ENCODE measurements around the gene CDH4.
"Not testable (repeated sequence)": the region's sequence is repeated elsewhere in the genome, so short reads cannot be mapped to it uniquely, and the experiment has no call there.

Gene CDH4

GRCh38 chr20:61253640-61254511 lies 1.8 kb downstream of the CDH4 start:
- DNase-seq (ENCODE audit: low read depth in 2 of 2) = no peak

GRCh38 chr20:61254881-61255626 lies 3.0 kb downstream of the CDH4 start:
- DNase-seq (ENCODE audit: low read depth in 2 of 2) = no peak

- DNase-seq (ENCODE audit: low read depth in 2 of 2) = no peak
These were observed 4.3 kb downstream of the CDH4 start for GRCh38 chr20:61256365-61256764.

- DNase-seq (ENCODE audit: low read depth in 2 of 2) = no peak
These were observed 4.8 kb downstream of the CDH4 start for GRCh38 chr20:61256824-61257223.

GRCh38 chr20:61257611-61258010 lies 5.5 kb downstream of the CDH4 start:
- DNase-seq (ENCODE audit: low read depth in 2 of 2) = no peak

GRCh38 chr20:61259741-61260140 lies 7.7 kb downstream of the CDH4 start:
- no peak for DNase-seq (ENCODE audit: low read depth in 2 of 2)

- DNase-seq (ENCODE audit: low read depth in 2 of 2) = no peak
These were observed 8.8 kb downstream of the CDH4 start for GRCh38 chr20:61260905-61261304.

- DNase-seq (ENCODE audit: low read depth in 2 of 2) = no peak
These were observed 10.0 kb downstream of the CDH4 start for GRCh38 chr20:61262036-61262435.

- no peak for DNase-seq (ENCODE audit: low read depth in 2 of 2)
These were observed 10.5 kb downstream of the CDH4 start for GRCh38 chr20:61262514-61262913.

GRCh38 chr20:61263084-61263695 lies 11.1 kb downstream of the CDH4 start:
- no peak for DNase-seq (ENCODE audit: low read depth in 2 of 2)

- no peak for DNase-seq (ENCODE audit: low read depth in 2 of 2)
These were observed 11.9 kb downstream of the CDH4 start for GRCh38 chr20:61263938-61264337.

- DNase-seq (ENCODE audit: low read depth in 2 of 2) = no peak
These were observed 15.2 kb downstream of the CDH4 start for GRCh38 chr20:61267241-61267640.

GRCh38 chr20:61268024-61268423 lies 16.0 kb downstream of the CDH4 start:
- DNase-seq (ENCODE audit: low read depth in 2 of 2) = no peak

- no peak for DNase-seq (ENCODE audit: low read depth in 2 of 2)
These were observed 19.5 kb downstream of the CDH4 start for GRCh38 chr20:61271312-61272231.

GRCh38 chr20:61273024-61273423 lies 21.0 kb downstream of the CDH4 start:
- not testable (repeated sequence) for DNase-seq (ENCODE audit: low read depth in 2 of 2)

- DNase-seq (ENCODE audit: low read depth in 2 of 2) = not testable (repeated sequence)
These were observed 21.6 kb downstream of the CDH4 start for GRCh38 chr20:61273666-61274065.

- DNase-seq (ENCODE audit: low read depth in 2 of 2) = no peak
These were observed 22.3 kb downstream of the CDH4 start for GRCh38 chr20:61274326-61274725.

GRCh38 chr20:61278296-61278695 lies 26.2 kb downstream of the CDH4 start:
- no peak for DNase-seq (ENCODE audit: low read depth in 2 of 2)

GRCh38 chr20:61279621-61280150 lies 27.6 kb downstream of the CDH4 start:
- DNase-seq (ENCODE audit: low read depth in 2 of 2) = no peak

- DNase-seq (ENCODE audit: low read depth in 2 of 2) = no peak
These were observed 28.3 kb downstream of the CDH4 start for GRCh38 chr20:61280217-61280980.
